Measurements from ENCODE around the gene SLC7A7. TPM values are rescaled to one million over a fixed set of nuclear protein-coding genes. Genes with fewer than 3 reads are reported as not detected.

SLC7A7 gene
- total and polyA plus RNA-seq, 2 experiments from 2014 or later: 3.6 to 4.1 TPM

DNA sequence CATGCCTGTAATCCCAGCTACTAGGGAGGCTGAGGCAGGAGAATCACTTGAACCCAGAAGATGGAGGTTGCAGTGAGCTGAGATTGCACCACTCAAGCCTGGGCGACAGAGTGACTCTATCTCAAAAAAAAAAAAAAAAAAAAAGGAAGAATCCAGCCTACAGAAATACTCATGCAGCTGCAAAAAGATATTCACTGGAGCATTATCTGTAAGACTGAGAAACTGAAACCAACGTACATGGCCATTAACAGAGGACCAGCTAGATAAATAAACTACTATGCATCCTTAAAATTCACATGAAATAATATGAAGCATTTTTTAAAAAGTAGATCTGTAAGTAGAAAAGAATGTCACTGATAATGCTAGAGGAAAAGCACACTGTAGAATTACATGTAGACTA lies 3.5 kb downstream of the SLC7A7 start (continued):
- TF ChIP-seq, protein P1, sequence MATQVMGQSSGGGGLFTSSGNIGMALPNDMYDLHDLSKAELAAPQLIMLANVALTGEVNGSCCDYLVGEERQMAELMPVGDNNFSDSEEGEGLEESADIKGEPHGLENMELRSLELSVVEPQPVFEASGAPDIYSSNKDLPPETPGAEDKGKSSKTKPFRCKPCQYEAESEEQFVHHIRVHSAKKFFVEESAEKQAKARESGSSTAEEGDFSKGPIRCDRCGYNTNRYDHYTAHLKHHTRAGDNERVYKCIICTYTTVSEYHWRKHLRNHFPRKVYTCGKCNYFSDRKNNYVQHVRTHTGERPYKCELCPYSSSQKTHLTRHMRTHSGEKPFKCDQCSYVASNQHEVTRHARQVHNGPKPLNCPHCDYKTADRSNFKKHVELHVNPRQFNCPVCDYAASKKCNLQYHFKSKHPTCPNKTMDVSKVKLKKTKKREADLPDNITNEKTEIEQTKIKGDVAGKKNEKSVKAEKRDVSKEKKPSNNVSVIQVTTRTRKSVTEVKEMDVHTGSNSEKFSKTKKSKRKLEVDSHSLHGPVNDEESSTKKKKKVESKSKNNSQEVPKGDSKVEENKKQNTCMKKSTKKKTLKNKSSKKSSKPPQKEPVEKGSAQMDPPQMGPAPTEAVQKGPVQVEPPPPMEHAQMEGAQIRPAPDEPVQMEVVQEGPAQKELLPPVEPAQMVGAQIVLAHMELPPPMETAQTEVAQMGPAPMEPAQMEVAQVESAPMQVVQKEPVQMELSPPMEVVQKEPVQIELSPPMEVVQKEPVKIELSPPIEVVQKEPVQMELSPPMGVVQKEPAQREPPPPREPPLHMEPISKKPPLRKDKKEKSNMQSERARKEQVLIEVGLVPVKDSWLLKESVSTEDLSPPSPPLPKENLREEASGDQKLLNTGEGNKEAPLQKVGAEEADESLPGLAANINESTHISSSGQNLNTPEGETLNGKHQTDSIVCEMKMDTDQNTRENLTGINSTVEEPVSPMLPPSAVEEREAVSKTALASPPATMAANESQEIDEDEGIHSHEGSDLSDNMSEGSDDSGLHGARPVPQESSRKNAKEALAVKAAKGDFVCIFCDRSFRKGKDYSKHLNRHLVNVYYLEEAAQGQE (IDR thresholded peaks at IDR 0.05; ENCODE audit: unreplicated experiment): no peak
- TF ChIP-seq STAT1 (IDR thresholded peaks at IDR 0.05; ENCODE audit: unreplicated experiment): no peak

DNA sequence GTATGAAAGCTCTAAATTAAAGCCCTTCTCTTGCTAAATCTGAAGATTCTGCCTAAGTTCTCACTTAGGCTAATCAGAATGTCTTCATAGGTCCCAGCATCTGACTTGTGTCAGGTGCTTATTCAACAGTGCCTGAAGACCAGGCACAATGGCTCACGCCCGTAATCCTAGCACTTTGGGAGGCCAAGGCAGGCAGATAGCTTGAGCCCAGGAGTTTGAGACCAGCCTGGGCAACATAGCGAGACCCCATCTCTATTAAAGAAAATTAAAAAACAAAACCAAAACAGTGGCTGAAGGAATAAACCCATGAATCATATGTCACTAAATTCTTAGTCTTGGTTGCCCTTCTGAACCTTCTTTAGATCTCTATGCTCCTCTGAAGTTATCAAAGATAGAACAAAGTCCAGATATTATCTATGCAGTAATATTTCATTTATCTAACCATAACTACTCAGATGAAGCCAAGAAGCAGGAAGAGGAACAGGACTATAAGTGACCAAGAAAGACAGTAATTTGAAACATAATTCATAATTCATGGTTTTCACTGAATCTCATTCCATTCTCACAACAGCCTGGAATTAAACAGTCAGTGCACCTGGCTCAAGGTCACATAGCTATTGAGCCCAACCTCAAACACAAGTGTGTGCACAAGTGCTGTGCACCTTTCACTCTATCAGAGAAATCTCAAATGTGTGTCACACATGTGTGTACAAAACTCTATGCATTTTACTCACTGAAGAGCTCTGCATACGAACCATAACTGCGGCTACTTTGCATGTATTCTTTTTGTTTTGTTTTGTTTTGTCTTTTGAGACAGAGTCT lies 6.6 kb downstream of the SLC7A7 start:
- Mint-ChIP-seq H3K27me3 (ENCODE audit: insufficient read depth, low read depth, poor library complexity) (peaks cover 4% of the 10 kb centered on the region), H3K4me1 (peaks cover 19% of the 10 kb centered on the region), H3K9me3 (no peaks in the 10 kb centered on the region), H3K4me3 (no peak overlapping the region), H3K27ac (no peak overlapping the region), H3K36me3 (ENCODE audit: low read depth) (no peaks in the 10 kb centered on the region)
- Histone ChIP-seq H3K79me2 (replicated peaks; ENCODE audit: insufficient read depth) (no peaks in the 10 kb centered on the region), H3K27ac (ENCODE audit: low read depth) (no peak overlapping the region), H4K20me1 (replicated peaks; ENCODE audit: insufficient read depth) (no peaks in the 10 kb centered on the region), H3K36me3 (ENCODE audit: insufficient read depth) (no peaks in the 10 kb centered on the region), H3K4me3 (no peak overlapping the region), H3K4me1 (ENCODE audit: insufficient read depth) (peaks cover 12% of the 10 kb centered on the region), H3K27me3 (ENCODE audit: insufficient read depth) (no peaks in the 10 kb centered on the region), H2AFZ (no peak overlapping the region), H3F3A (replicated peaks; ENCODE audit: low read depth) (no peaks in the 10 kb centered on the region; the same call in 1 of the 2 replicates), H3K9me2 (ENCODE audit: insufficient read depth) (no peaks in the 10 kb centered on the region), H3K4me2 (no peak overlapping the region)
- TF ChIP-seq STAT1 (IDR thresholded peaks at IDR 0.05; ENCODE audit: unreplicated experiment): no peak
- no peak for TF ChIP-seq ZNF331 (CRISPR knock-in tag; IDR thresholded peaks at IDR 0.05; ENCODE audit: low read depth)
- TF ChIP-seq NANOG (IDR thresholded peaks at IDR 0.05; ENCODE audit: borderline replicate concordance): no peak
- TF ChIP-seq POLR2AphosphoS5 (IDR thresholded peaks at IDR 0.05; ENCODE audit: low read depth): no peak
- TF ChIP-seq, protein P2, sequence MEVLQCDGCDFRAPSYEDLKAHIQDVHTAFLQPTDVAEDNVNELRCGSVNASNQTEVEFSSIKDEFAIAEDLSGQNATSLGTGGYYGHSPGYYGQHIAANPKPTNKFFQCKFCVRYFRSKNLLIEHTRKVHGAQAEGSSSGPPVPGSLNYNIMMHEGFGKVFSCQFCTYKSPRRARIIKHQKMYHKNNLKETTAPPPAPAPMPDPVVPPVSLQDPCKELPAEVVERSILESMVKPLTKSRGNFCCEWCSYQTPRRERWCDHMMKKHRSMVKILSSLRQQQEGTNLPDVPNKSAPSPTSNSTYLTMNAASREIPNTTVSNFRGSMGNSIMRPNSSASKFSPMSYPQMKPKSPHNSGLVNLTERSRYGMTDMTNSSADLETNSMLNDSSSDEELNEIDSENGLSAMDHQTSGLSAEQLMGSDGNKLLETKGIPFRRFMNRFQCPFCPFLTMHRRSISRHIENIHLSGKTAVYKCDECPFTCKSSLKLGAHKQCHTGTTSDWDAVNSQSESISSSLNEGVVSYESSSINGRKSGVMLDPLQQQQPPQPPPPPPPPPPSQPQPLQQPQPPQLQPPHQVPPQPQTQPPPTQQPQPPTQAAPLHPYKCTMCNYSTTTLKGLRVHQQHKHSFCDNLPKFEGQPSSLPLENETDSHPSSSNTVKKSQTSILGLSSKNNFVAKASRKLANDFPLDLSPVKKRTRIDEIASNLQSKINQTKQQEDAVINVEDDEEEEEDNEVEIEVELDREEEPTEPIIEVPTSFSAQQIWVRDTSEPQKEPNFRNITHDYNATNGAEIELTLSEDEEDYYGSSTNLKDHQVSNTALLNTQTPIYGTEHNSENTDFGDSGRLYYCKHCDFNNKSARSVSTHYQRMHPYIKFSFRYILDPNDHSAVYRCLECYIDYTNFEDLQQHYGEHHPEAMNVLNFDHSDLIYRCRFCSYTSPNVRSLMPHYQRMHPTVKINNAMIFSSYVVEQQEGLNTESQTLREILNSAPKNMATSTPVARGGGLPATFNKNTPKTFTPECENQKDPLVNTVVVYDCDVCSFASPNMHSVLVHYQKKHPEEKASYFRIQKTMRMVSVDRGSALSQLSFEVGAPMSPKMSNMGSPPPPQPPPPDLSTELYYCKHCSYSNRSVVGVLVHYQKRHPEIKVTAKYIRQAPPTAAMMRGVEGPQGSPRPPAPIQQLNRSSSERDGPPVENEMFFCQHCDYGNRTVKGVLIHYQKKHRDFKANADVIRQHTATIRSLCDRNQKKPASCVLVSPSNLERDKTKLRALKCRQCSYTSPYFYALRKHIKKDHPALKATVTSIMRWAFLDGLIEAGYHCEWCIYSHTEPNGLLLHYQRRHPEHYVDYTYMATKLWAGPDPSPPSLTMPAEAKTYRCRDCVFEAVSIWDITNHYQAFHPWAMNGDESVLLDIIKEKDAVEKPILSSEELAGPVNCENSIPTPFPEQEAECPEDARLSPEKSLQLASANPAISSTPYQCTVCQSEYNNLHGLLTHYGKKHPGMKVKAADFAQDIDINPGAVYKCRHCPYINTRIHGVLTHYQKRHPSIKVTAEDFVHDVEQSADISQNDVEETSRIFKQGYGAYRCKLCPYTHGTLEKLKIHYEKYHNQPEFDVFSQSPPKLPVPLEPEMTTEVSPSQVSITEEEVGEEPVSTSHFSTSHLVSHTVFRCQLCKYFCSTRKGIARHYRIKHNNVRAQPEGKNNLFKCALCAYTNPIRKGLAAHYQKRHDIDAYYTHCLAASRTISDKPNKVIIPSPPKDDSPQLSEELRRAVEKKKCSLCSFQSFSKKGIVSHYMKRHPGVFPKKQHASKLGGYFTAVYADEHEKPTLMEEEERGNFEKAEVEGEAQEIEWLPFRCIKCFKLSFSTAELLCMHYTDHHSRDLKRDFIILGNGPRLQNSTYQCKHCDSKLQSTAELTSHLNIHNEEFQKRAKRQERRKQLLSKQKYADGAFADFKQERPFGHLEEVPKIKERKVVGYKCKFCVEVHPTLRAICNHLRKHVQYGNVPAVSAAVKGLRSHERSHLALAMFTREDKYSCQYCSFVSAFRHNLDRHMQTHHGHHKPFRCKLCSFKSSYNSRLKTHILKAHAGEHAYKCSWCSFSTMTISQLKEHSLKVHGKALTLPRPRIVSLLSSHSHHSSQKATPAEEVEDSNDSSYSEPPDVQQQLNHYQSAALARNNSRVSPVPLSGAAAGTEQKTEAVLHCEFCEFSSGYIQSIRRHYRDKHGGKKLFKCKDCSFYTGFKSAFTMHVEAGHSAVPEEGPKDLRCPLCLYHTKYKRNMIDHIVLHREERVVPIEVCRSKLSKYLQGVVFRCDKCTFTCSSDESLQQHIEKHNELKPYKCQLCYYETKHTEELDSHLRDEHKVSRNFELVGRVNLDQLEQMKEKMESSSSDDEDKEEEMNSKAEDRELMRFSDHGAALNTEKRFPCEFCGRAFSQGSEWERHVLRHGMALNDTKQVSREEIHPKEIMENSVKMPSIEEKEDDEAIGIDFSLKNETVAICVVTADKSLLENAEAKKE (CRISPR knock-in tag; IDR thresholded peaks at IDR 0.05): no peak
- no peak for TF ChIP-seq JUNB (IDR thresholded peaks at IDR 0.05; ENCODE audit: unreplicated experiment)
- TF ChIP-seq, protein P3, sequence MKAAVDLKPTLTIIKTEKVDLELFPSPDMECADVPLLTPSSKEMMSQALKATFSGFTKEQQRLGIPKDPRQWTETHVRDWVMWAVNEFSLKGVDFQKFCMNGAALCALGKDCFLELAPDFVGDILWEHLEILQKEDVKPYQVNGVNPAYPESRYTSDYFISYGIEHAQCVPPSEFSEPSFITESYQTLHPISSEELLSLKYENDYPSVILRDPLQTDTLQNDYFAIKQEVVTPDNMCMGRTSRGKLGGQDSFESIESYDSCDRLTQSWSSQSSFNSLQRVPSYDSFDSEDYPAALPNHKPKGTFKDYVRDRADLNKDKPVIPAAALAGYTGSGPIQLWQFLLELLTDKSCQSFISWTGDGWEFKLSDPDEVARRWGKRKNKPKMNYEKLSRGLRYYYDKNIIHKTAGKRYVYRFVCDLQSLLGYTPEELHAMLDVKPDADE (IDR thresholded peaks at IDR 0.05): no peak
- no peak for ATAC-seq
- DNase-seq (ENCODE audit: low spot score): no peak
